Hepatocyte (in vitro differentiated cells): Measurements from ENCODE around the gene SMAGP.

Source experiments
- EZH2phosphoT487 ChIP-seq: fragments of 200-600 bp; sonication (generic); IDR thresholded peaks from one replicate; pipeline ENCODE4 v1.6.1; 2018; ENCODE audit warnings: antibody characterized with exemption, mild to moderate bottlenecking, low read depth, moderate library complexity; ENCODE audit not compliant: unreplicated experiment, severe bottlenecking
- TF ChIP-seq, protein P1 (sequence below): fragments of 200-600 bp; sonication (generic); IDR thresholded peaks from 2 replicates; pipeline ENCODE4 v1.5.1; 2016; ENCODE audit warnings: antibody characterized with exemption, mild to moderate bottlenecking; ENCODE audit not compliant: poor library complexity

DNA sequence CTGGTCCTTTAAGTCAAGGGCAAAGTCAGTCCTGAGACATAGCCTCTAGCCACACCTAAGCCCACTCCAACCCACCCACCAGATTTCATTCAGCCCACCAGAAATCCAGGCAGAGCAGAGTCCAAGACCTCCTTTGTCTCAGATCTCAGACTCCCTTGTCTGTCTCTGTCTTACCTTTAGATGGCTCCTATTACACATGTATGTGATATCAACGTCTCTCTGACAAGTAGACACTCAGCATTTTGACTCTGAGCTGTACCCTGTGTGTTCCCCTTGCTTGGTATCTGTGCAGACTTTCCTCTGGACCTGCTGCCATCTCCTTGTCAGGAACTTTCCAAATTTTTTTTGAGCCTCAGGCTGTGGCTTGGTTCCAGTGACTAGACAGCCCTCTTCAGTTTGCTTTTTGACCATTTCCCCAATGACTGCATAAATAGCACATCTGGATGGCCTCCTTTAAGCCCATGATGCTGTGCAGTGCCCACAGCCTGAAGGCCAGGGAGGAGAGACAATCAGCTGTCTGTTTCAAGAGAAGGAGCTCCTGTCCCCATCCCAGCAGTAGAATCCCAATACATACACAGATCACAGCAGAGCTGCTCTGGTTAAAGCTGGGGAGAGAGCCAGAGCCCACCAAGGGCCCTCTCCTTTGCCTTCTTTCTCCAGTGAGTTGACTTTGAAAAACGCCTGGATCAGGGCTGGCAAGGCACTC lies 59.4 kb downstream of the SMAGP start:
- TF ChIP-seq, protein P1, sequence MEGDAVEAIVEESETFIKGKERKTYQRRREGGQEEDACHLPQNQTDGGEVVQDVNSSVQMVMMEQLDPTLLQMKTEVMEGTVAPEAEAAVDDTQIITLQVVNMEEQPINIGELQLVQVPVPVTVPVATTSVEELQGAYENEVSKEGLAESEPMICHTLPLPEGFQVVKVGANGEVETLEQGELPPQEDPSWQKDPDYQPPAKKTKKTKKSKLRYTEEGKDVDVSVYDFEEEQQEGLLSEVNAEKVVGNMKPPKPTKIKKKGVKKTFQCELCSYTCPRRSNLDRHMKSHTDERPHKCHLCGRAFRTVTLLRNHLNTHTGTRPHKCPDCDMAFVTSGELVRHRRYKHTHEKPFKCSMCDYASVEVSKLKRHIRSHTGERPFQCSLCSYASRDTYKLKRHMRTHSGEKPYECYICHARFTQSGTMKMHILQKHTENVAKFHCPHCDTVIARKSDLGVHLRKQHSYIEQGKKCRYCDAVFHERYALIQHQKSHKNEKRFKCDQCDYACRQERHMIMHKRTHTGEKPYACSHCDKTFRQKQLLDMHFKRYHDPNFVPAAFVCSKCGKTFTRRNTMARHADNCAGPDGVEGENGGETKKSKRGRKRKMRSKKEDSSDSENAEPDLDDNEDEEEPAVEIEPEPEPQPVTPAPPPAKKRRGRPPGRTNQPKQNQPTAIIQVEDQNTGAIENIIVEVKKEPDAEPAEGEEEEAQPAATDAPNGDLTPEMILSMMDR, result no peak
- TF ChIP-seq EZH2phosphoT487, result no peak
